HT-29 (cell line): ENCODE measurements around the gene TICAM1. TPM values are rescaled to one million over a fixed set of nuclear protein-coding genes. Genes with fewer than 3 reads are reported as not detected.
"Not testable (repeated sequence)": the region's sequence is repeated elsewhere in the genome, so short reads cannot be mapped to it uniquely, and the experiment has no call there.

Experiments
- DNase-seq: peaks from one replicate; pipeline ENCODE4 v3.0.0-alpha.2; 2015; ENCODE audit warnings: low spot score
- total RNA-seq: library from RNA; depleted of rRNA; stranded (reverse); fragments of >200 nt; shearing (Covaris generic); gene quantifications from 2 replicates; pipeline ENCODE4 v1.2.3, GENCODE V29; 2014; rRNA removed

TICAM1 gene
- total RNA-seq = 3.9 and 4.0 TPM in 2 replicates

DNA sequence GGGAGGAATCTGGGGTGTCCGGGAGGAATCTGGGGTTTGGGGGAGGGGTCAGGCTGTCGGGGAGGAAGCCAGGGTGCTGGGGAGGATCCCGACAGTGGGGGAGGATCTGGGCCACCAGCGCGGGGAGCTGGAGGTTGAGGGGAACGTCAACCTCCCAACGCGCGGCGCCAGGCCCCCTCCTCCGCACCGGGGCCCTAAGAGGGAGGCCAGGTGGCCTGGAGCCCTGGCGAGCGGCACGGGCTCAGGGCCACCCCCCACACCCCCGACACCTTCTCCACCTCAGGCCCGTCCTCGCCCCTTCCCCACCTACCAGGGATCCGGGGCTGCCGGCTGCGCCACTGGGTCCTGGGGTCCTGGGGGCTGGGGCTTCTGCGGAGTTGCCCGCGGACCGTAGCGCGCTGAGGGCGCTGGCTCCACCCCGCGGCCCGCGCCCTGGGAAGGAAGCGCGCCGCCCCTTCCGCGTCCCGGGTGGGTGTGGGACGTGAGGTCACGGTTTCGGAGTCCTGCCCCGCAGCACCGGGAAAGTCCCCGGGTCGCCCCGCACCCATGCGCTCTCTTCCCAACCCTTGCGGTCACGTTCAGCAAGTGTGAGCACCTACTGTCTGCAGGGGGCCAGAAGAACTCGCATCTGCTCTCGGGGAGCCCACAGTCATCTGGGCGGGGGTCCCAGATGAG is at the start of gene TICAM1:
Gene TICAM1 (minus strand): TSS at position 409 of the 675 bp plus-strand sequence. CDS start 13,335 bp downstream, outside the sequence.
- peak; percentile 41 for DNase-seq

DNA sequence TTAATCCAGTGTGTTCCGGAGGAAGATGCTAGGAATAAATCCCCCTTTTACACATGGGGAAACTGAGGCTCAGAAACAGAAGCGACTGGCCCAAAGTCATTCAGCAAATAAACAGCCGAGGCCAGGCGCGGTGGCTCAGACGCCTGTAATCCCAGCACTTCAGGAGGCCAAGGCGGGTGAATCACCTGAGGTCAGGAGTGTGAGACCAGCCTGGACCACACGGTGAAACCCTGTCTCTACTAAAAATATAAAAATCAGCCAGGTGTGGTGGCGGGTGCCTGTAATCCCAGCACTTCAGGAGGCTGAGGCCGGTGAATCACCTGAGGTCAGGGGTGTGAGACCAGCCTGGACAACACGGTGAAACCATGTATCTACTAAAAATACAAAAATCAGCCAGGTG is 47.5 kb upstream of the TICAM1 start:
- DNase-seq = no peak

DNA sequence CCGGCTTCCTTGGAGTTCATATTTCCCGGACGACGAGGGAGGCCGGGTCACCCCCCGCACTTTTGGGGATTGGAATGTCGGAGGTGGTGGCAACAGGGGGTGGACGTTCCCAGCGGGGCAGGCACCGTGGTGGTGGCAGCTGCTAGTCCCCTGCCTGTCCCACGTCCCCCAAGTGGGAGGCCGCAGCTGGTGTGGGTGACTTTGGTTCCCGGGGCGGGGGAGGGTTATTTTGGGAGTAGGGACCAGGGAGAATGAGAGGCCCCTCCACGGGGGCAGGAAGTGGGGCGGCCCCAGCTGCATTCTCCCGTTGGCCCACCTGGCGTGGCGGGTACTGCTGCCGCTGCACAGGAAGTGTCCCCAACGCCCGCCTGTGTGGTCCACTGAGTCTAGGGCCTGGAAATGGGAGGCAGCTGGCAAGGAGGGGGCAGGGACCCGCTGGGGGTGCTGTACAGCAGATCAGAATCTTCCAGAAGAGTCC is 47.0 kb upstream of the TICAM1 start:
- DNase-seq = no peak

DNA sequence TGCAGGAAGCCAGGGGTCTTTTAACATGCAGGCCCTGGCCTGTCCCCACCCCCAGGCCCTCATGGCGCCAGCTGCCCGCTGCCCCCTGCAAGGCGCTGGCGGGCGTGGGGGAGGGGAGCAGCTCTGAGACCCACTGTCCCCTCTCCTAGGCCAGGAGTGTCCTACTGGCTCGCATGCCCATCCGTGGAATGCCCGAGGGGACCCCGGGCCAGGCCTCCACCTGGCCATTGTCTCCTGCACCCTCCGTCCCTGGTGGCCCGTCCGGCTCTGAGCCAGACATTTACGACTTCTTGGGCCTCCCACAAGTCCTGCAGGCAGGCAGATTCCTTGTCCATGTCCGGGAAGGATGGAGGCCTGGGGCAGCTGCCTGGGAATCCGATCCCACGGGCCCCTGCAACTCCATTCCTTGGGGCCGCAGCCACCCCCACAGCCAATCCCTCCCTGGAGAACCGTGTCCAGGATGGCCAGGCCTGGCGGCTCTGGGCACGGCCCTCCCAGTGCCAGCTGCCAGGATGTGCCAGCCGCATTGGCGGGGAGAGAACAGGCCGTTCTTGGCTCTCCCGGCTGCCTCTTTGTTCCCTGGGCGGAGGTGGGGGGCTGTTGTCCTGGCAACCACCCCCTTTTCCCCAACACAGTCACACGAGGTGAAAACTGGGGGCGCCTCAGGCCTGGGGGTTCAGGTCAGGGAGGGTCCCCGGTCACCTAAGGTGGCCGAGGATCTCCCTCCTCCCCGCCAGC is 46.4 kb upstream of the TICAM1 start:
- DNase-seq = no peak

DNA sequence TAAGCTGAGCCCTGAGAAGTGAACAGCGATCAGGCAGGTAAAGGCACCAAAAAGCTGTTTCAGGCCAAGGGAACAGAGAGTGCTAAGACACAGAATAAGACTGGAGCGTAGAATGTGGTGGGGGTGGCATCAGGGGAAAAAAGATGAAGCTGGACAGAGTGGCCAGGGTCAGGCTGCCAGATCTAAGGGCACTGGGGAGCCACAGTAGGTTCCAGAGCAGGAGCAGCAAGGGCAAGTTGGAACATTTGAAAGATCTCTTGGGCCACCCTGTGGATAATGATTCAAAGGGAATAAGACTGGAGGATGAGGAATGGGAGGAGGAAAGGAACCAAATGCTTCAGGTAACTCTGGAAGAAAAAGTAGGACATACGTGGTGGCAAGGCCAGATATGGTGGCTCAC is 42.4 kb upstream of the TICAM1 start:
- no peak for DNase-seq

DNA sequence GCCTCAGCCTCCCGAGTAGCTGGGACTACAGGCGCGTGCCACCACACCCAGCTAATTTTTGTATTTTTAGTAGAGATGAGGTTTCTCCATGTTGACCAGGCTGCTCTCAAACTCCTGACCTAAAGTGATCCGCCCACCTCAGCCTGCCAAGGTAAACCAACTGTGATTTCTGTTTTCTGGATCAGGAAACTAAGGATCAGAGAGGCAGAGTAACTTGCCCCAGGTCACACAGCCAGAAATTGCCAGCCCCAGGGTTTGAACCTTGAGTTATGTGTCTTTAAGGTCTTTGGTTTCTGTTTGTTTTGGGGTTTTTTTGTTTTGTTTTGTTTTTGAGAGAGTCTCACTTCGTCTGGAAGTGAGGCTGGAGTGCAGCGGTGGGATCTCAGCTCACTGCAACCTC is 40.2 kb upstream of the TICAM1 start:
- DNase-seq = no peak

DNA sequence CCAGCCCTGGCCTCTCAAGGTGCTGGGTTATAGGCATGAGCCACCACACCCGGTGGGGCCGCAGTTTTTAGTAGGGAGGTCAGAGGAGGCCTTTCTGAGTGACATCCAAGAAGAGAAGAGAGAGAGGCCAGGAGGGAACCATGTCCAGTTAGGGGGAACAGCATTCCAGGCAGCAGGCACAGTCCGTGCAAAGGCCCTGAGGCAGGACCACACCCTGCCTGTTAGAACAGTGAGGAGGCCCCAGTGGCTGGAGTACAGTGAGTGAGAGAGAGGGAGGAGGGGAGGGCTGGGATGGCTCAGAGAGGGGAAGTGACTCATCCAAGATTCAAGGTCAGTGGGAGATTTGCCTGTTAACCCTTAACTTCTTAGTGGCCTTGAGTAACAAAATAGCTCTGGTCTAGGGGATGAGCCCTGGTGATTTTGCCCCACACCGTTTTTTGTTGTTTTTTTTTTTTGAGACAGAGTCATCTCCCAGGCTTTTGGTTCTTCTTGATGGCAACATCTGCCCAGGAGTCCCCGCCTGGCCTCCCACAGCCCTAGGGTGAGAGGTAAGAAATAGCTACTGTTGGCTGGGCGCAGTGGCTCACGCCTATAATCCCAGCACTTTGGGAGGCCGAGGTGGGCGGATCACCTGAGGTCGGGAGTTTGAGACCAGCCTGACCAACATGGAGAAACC is 38.7 kb upstream of the TICAM1 start:
- peak; percentile 53 for DNase-seq

DNA sequence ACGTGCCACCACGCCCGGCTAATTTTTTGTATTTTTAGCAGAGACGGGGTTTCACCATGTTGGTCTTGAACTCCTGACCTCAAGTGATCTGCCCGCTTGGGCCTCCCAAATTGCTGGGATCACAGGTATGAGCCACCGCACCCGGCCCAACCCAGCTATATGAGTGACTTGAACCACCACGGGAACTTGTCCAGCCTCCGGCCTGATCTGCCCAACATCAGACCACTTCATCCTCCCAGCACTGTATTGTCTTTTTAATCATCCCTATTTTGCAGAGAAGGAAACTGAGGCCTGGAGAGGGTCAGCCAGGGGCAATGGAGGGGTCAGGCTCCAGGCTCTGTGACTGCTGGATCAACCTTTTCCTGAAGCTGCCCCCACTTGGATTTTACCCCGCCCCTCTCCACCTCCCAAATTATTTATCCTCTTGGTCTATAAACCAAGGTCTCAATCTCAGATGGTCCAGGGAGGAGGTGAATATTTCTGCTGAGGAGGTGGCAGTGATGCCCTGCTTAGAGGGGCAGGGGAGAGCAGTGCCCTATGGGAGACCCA is 36.8 kb upstream of the TICAM1 start:
- no peak for DNase-seq

DNA sequence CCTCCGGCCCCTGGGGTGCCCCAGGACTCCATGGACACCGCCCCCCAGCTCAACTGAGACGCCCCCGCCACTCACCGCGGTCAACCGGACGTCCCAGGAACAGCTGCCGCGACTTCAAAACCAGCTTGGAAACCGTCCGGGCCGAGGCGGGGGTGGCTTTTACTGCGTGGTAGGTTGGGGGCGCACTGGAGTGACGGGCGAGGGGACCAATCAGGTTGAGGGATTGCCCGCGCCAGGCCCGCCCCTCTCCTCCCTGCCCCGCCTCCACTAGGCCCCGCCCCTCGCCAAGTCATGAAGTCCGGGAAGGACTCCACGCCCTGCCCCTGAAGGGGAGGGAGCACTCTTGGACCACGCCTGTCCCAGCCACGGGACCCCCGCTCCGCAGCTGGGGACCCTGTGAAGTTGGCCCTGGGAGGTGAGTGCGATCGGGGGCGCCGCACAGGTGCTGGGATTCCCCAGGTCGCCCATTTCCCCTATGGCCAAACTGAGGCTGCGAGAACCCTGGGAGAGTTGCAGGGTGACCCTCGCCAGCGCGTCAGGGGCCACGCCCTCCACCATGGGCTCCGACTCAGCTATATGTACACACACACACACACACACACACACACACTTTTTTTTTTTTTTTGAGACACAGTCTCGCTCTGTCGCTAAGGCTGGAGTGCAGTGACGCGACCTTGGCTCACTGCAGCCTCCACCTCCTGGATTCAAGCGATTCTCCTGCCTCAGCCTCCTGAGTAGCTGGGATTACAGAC is 36.2 kb upstream of the TICAM1 start, which contains the start of gene PLIN3:
Gene PLIN3 (minus strand): TSS at position 134 of the 752 bp plus-strand sequence. CDS start 6,273 bp downstream, outside the sequence.
- peak; percentile 85 for DNase-seq

DNA sequence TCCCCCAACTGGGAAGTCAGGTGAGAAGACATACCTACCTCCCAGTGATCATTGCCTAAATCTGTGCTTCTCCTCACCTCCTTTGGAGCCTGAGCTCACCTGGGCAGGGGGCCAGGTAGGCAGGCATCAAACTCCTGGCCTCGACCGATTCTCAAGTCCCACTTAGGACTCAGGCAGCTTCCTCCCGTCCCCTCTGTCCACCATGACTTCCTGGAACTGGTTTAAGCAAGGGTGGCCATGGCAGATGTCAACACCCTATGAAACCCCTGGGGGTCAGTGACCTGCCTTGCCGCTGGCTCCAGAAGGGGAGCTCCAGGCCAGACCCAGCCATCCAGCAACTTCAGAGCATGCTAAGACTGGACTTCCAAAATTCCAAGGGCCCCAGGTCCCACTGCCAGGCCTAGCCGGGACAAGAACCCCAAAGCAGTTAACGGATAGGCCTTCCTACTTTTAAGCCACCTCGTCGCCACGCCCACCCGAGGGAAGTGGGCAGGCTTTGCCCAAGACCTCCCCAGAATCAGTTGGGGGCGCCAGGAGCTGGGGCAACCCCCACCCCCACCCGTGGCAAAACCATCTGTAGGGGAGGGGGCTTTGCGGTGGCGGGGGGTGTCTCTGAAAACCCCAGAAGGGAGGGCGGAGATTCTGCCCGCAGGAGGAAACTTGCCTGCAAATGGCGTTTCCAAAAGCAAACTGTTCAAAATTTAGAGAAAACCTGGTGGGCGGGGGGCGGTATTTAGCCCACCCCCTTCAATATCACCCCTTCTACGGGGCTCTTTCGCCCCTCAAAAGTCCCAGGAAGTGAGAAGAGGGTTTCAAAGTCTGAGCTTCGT is 35.3 kb upstream of the TICAM1 start:
- no peak for DNase-seq

DNA sequence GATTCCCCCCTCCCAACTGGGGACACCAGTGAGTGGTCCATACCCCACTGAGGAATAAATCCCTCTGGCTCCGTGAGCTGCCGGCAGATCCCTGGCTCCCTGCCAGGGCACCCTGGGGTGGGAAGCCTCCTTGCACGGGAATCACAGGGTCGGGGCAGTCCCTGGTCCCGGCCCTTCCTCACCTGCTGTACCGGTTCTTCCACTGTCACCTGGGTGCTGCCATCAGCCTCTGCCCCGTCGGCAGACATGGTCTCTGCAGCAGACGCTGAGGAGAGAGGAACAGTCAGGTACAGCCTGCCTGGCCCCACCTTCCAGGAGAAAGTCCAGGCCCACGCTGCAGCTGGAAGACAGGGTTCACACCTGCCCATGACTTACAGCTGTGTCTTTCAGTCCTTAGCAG is 29.6 kb upstream of the TICAM1 start:
- peak; percentile 80 for DNase-seq

DNA sequence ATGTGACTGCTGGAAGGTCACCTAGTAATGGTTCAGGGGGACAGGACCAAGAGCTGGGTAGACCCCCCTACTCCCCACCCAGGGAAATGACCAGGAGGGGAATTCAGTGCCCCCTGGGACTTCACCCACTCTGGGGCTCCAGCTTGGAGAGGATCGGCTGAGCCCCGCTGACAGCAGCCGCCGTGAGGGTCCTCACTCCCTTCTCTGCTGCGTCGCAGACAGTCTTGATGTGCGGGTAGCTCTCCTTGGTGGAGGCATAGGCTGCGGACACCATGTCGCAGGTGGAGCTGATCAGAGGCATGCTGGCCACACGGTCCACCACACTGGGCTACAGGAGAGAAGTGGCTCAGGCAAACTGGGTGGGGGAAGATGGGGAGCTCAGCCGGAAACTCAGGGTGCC is 28.2 kb upstream of the TICAM1 start:
- no peak for DNase-seq

DNA sequence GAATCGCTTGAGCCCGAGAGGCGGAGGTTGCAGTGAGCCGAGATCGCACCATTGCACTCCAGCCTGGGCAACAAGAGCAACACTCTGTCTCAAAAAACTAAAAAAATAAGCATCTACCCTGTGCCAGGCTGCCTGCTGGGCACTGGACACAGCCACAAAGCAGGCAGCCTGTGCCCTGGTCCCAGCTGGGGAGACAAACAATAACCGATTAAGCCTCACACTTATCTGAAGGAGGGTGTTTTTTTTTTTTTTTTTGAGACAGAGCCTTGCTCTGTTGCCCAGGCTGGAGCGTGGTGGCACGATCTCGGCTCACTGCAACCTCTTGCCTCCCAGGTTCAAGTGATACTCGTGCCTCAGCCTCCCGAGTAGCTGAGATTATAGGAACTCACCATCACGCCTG is 25.0 kb upstream of the TICAM1 start:
- DNase-seq = not testable (repeated sequence)

DNA sequence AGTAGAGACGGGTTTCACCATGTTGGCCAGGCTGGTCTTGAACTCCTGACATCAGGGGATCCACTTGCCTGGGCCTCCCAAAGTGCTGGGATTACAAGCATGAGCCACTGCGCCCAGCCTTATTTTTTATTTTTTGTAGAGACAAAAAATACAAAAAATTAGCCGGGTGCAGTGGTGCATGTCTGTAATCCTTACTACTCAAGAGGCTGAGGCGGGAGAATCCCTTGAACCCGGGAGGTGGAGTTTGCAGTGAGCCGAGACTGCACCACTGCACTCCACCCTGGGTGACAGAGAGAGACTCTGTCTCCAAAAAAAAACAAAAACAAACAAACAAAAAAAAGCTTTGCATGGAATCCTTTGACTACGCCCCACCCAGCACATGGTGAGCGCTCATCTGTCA is 22.0 kb upstream of the TICAM1 start:
- DNase-seq = not testable (repeated sequence)

DNA sequence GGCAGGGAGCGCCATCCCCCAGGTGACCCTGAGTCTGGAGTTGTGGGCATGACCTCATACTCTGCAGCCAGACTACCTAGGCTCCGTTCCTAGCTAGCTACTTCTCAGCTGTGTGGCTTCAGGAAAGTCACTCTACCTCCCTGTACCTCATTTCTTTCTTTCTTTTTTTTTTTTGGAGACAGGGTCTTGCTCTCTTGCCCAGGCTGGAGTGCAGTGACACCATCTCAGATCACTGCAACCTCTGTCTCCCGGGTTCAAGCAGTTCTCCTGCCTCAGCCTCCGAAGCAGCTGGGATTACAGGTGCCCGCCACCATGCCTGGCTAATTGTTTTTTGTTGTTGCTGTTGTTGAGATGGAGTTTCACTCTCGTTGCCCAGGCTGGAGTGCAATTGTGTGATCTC is 21.0 kb upstream of the TICAM1 start:
- no peak for DNase-seq

DNA sequence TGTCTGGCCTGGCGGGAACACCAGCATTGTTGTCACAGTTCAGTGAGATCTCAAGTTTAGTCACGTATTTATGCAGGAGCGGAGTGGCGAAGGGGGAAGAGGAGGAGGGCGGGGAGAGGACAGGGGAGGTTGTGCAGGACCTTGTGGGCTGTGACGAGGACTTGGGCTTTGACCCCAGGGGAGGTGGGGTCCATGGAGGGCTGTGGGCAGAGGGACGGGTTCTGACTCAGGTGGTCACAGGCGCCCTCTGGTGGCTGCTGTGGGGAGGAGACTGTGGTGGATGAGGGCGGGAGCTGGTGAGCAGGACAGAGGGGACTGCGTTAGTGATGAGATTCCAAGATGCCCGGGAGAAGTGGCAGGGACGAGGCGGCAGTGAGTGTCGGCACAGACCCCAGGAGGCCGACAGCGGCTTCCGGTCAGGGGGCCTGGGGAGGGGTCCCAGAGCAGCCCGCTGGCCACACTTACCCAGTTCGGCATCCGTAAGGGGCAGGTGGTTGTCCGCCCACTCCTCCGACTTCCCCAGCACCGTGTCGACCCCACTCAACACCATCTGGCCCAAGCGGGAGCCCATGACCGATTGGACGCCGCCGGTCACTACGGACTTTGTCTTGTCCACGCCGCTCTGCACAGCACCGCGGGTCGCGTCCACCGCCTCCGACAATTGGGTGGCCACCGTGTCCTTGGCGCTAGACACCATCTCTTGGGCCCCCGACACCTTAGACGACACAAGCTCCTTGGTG is 20.2 kb upstream of the TICAM1 start:
- DNase-seq = peak; percentile 58

DNA sequence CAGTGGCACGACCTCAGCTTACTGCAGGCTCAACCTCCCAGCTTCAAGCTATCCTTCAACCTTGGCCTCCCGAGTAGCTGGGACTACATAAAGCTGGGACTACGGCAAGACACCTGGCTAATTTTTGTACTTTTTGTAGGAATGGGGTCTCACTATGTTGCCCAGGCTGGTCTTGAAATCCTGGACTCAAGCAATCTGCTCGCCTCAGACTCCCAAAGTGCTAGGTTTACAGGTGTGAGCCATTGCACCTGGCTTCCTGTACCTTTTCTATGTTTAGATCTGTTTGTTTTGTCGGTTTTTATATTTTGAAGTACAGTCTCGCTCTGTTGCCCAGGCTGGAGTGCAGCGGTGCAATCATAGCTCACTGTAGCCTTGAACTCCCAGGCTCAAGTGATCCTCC is 17.5 kb upstream of the TICAM1 start:
- DNase-seq = no peak

DNA sequence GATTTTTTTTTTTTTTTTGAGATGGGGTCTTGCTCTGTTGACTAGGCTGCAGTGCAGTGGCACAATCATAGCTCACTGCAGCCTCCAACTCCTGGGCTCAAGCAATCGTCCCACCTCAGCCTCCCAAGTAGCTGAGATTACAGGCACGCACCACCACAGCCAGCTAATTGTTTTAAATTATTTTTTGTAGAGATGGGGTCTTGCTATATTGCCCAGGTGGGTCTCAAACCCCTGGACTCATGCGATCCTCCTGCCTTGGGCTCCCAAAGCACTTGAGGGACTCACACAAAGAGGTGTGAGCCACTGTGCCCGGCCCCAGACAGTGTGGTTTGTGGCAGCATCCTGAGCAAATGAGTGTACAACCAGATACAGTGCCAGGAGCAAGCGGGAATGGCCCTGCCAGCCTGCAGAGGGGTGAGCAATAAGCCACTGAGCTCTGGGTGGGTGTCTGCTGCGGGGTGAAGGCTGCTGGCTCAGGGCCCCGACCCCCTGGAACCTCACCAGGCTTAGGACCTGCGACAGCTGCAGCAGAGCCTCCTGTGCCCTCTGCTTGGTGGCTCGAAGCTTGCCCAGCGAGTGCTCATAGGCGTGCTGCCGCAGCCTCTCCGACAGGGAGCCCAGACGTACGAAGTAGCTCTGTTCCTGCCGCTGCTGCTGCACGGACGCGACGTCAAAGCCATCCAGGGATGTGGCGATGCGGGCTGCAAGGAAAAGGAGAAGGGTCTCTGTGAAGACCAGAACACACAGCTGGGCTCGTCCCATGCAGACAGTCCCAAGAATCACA is 15.9 kb upstream of the TICAM1 start:
- DNase-seq = no peak

DNA sequence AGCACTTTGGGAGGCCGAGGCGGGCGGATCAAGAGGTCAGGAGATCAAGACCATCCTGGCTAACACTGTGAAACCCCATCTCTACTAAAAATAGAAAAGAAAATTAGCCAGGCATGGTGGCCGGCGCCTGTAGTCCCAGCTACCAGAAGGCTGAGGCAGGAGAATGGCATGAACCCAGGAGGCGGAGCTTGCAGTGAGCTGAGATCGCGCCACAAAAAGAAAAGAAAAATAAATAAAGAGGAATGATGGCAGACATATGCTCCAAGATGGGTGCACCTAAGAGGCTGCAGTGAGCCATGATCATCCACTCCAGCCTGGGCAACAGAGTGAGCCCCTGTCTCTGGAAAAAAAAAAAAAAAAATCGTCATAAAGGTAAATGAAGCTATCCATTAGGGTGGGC is 14.5 kb upstream of the TICAM1 start:
- DNase-seq = not testable (repeated sequence)
